ENCODE measurements around the gene FOXI3.

FOXI3 gene

DNA sequence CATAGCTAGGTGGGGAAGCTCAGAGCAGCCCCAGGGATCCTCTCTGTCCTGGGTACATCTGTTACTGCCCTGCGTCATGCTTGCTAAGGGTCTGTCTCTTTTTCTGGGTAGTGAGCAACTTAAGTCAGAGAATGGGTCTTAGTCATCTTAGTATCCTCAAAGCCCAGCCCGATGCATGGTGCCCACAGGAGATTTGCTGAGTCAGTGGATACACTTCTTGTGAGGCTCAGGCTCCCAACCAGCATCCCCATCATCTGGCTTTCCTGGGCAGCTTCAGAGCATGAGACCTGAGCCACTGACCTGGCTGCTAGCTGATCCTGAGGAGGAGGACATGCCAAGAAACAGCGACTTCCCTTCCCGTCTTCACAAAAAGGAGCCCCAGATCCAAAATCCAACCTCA lies 10.0 kb downstream of the FOXI3 start:
- no peak overlapping the region for H3K4me2 ChIP-seq (ENCODE audit: low read length)
- no peaks in the 10 kb centered on the region for H3K9me2 ChIP-seq (replicated peaks; ENCODE audit: control insufficient read depth, low read length)
- no peaks in the 10 kb centered on the region for H3K9me3 ChIP-seq (ENCODE audit: control insufficient read depth, insufficient read depth, low read length)
- H3F3A ChIP-seq (ENCODE audit: control insufficient read depth, insufficient read depth), result no peaks in the 10 kb centered on the region
- no peaks in the 10 kb centered on the region for H3K79me2 ChIP-seq (ENCODE audit: control insufficient read depth, low read length)
- no peak overlapping the region for H3K27ac ChIP-seq (ENCODE audit: low read depth, low read length)
- no peaks in the 10 kb centered on the region for H3K27me3 ChIP-seq (ENCODE audit: control insufficient read depth, low read length)
- H4K20me1 ChIP-seq (ENCODE audit: control insufficient read depth, insufficient read depth, low read depth, low read length), result no peaks in the 10 kb centered on the region
- no peaks in the 10 kb centered on the region for H3K36me3 ChIP-seq (ENCODE audit: control insufficient read depth, low read length)
- no peak for TF ChIP-seq EZH2phosphoT487 (IDR thresholded peaks at IDR 0.05; ENCODE audit: borderline replicate concordance, low read length)
- TF ChIP-seq, protein P1, sequence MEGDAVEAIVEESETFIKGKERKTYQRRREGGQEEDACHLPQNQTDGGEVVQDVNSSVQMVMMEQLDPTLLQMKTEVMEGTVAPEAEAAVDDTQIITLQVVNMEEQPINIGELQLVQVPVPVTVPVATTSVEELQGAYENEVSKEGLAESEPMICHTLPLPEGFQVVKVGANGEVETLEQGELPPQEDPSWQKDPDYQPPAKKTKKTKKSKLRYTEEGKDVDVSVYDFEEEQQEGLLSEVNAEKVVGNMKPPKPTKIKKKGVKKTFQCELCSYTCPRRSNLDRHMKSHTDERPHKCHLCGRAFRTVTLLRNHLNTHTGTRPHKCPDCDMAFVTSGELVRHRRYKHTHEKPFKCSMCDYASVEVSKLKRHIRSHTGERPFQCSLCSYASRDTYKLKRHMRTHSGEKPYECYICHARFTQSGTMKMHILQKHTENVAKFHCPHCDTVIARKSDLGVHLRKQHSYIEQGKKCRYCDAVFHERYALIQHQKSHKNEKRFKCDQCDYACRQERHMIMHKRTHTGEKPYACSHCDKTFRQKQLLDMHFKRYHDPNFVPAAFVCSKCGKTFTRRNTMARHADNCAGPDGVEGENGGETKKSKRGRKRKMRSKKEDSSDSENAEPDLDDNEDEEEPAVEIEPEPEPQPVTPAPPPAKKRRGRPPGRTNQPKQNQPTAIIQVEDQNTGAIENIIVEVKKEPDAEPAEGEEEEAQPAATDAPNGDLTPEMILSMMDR (IDR thresholded peaks at IDR 0.05; ENCODE audit: low read depth, low read length, poor library complexity, severe bottlenecking), result no peak
- no peaks in the 10 kb centered on the region for H3K4me1 ChIP-seq (ENCODE audit: control insufficient read depth, low read length)
- no peak overlapping the region for H3K4me3 ChIP-seq (ENCODE audit: low read length)

DNA sequence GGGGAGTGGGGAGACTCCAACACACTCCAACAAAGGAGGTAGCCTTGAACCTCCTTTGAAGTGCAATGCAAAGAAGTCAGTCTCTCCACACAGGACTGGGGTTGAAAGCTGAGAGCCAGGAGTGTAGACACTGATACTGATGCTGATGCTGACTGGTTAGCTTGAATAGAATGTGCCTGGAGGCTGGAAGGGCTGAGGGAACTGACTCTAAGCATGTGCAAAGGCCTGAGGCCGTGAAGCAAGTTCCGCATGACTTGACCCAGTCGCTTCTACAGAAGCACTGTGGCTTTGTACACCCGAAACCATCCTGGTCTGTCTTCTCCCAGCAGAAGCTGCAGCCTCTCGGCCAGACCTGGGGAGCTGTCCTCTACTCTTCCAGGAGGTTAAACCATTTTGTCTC lies 10.4 kb downstream of the FOXI3 start:
- Histone ChIP-seq H3K27ac (ENCODE audit: low read depth, low read length) (no peak overlapping the region), H3F3A (ENCODE audit: control insufficient read depth, insufficient read depth) (no peaks in the 10 kb centered on the region)
- no peak for TF ChIP-seq EZH2phosphoT487 (IDR thresholded peaks at IDR 0.05; ENCODE audit: borderline replicate concordance, low read length)
- TF ChIP-seq, protein P1 (IDR thresholded peaks at IDR 0.05; ENCODE audit: low read depth, low read length, poor library complexity, severe bottlenecking), result no peak

GRCh38 chr2:88437010-88437409 lies 15.5 kb downstream of the FOXI3 start:
- H3K4me1 ChIP-seq (ENCODE audit: control insufficient read depth, low read length), result no peaks in the 10 kb centered on the region
- H3K9me3 ChIP-seq (ENCODE audit: control insufficient read depth, insufficient read depth, low read length), result no peaks in the 10 kb centered on the region
- H3F3A ChIP-seq (ENCODE audit: control insufficient read depth, insufficient read depth), result no peaks in the 10 kb centered on the region
- H3K27ac ChIP-seq (ENCODE audit: low read depth, low read length), result no peak overlapping the region
- no peaks in the 10 kb centered on the region for H4K20me1 ChIP-seq (ENCODE audit: control insufficient read depth, insufficient read depth, low read depth, low read length)
- H3K9me2 ChIP-seq (replicated peaks; ENCODE audit: control insufficient read depth, low read length), result no peaks in the 10 kb centered on the region
- no peaks in the 10 kb centered on the region for H3K36me3 ChIP-seq (ENCODE audit: control insufficient read depth, low read length)
- no peaks in the 10 kb centered on the region for H3K79me2 ChIP-seq (ENCODE audit: control insufficient read depth, low read length)
- no peak overlapping the region for H3K4me3 ChIP-seq (ENCODE audit: low read length)
- TF ChIP-seq, protein P1 (IDR thresholded peaks at IDR 0.05; ENCODE audit: low read depth, low read length, poor library complexity, severe bottlenecking), result no peak
- no peak for TF ChIP-seq EZH2phosphoT487 (IDR thresholded peaks at IDR 0.05; ENCODE audit: borderline replicate concordance, low read length)
- no peak overlapping the region for H3K4me2 ChIP-seq (ENCODE audit: low read length)
- no peaks in the 10 kb centered on the region for H3K27me3 ChIP-seq (ENCODE audit: control insufficient read depth, low read length)

More for the DNA sequence above, 10.4 kb downstream of the FOXI3 start:
- Histone ChIP-seq H4K20me1 (ENCODE audit: control insufficient read depth, insufficient read depth, low read depth, low read length) (no peaks in the 10 kb centered on the region), H3K9me2 (replicated peaks; ENCODE audit: control insufficient read depth, low read length) (no peaks in the 10 kb centered on the region), H3K27me3 (ENCODE audit: control insufficient read depth, low read length) (no peaks in the 10 kb centered on the region), H3K79me2 (ENCODE audit: control insufficient read depth, low read length) (no peaks in the 10 kb centered on the region), H3K36me3 (ENCODE audit: control insufficient read depth, low read length) (no peaks in the 10 kb centered on the region), H3K4me2 (ENCODE audit: low read length) (no peak overlapping the region), H3K9me3 (ENCODE audit: control insufficient read depth, insufficient read depth, low read length) (no peaks in the 10 kb centered on the region), H3K4me3 (ENCODE audit: low read length) (no peak overlapping the region), H3K4me1 (ENCODE audit: control insufficient read depth, low read length) (no peaks in the 10 kb centered on the region)

GRCh38 chr2:88429929-88430328 lies 22.6 kb downstream of the FOXI3 start:
- H3K79me2 ChIP-seq (ENCODE audit: control insufficient read depth, low read length), result no peaks in the 10 kb centered on the region
- TF ChIP-seq EZH2phosphoT487 (IDR thresholded peaks at IDR 0.05; ENCODE audit: borderline replicate concordance, low read length), result no peak
- TF ChIP-seq, protein P1 (IDR thresholded peaks at IDR 0.05; ENCODE audit: low read depth, low read length, poor library complexity, severe bottlenecking), result no peak
- no peak overlapping the region for H3K4me3 ChIP-seq (ENCODE audit: low read length)
- H4K20me1 ChIP-seq (ENCODE audit: control insufficient read depth, insufficient read depth, low read depth, low read length), result no peaks in the 10 kb centered on the region
- no peak overlapping the region for H3K27ac ChIP-seq (ENCODE audit: low read depth, low read length)
- H3K4me2 ChIP-seq (ENCODE audit: low read length), result no peak overlapping the region
- H3K4me1 ChIP-seq (ENCODE audit: control insufficient read depth, low read length), result no peaks in the 10 kb centered on the region
- H3K27me3 ChIP-seq (ENCODE audit: control insufficient read depth, low read length), result no peaks in the 10 kb centered on the region
- no peaks in the 10 kb centered on the region for H3K9me3 ChIP-seq (ENCODE audit: control insufficient read depth, insufficient read depth, low read length)
- no peaks in the 10 kb centered on the region for H3K9me2 ChIP-seq (replicated peaks; ENCODE audit: control insufficient read depth, low read length)
- H3F3A ChIP-seq (ENCODE audit: control insufficient read depth, insufficient read depth), result no peaks in the 10 kb centered on the region
- H3K36me3 ChIP-seq (ENCODE audit: control insufficient read depth, low read length), result no peaks in the 10 kb centered on the region

Measured in DOHH2 (cell line).